PC-9 (cell line): Measurements from ENCODE around the gene FANCI. TPM values are rescaled to one million over a fixed set of nuclear protein-coding genes. Genes with fewer than 3 reads are reported as not detected.

Experiments
- BruUV-seq: library from RNA; stranded (reverse); fragments of 400-500 nt; replicated peaks from 2 replicates; lab custom pipeline; 2021; lab: Mats Ljungman, UMichigan
- CTCF ChIA-PET: fragments of 300-600 bp; sonication (Branson Sonifier 250); formaldehyde crosslinking; loops from one replicate; lab custom pipeline; 2022; ENCODE audit warnings: antibody characterized with exemption; lab: Charles Lee
- POLR2A ChIA-PET: fragments of 300-600 bp; sonication (Branson Sonifier 250); formaldehyde crosslinking; loops from one replicate; lab custom pipeline; 2022; ENCODE audit warnings: antibody characterized with exemption; ENCODE audit not compliant: unreplicated experiment; lab: Charles Lee
- DNase-seq, 2 experiments: peaks; one replicate each; pipeline versions ENCODE4 v3.0.0 to v3.0.0-alpha.2; 2015 to 2022; ENCODE audit warnings: mixed read lengths in 1 of 2
- H2AFZ ChIP-seq: fragments of 200-600 bp; sonication (generic); 2 replicates; pipeline ENCODE4 v1.8.1; 2017; ENCODE audit warnings: antibody characterized with exemption
- H3F3A ChIP-seq: fragments of 200-600 bp; sonication (generic); 2 replicates; pipeline ENCODE4 v1.8.1; 2017; ENCODE audit warnings: antibody characterized with exemption, mild to moderate bottlenecking, low read depth; ENCODE audit not compliant: insufficient read depth
- H3K27ac ChIP-seq: fragments of 200-600 bp; sonication (generic); 2 replicates; pipeline ENCODE4 v1.6.1; 2016; ENCODE audit warnings: mixed run types
- H3K27me3 ChIP-seq: fragments of 200-600 bp; sonication (generic); 2 replicates; pipeline ENCODE4 v1.6.1; 2016; ENCODE audit warnings: low read depth, mixed run types; ENCODE audit not compliant: insufficient read depth
- H3K36me3 ChIP-seq: fragments of 200-600 bp; sonication (generic); 2 replicates; pipeline ENCODE4 v1.6.1; 2016; ENCODE audit warnings: low read depth, mixed run types
- H3K4me1 ChIP-seq: fragments of 200-600 bp; sonication (generic); replicated peaks from 2 replicates; pipeline ENCODE4 v1.6.1; 2016; ENCODE audit warnings: mixed run types; ENCODE audit not compliant: insufficient read depth
- H3K4me2 ChIP-seq: fragments of 200-600 bp; sonication (generic); 2 replicates; pipeline ENCODE4 v1.6.1; 2017; ENCODE audit warnings: mixed run types
- H3K4me3 ChIP-seq: fragments of 200-600 bp; sonication (generic); 2 replicates; pipeline ENCODE4 v1.6.1; 2016; ENCODE audit warnings: mixed run types
- H3K79me2 ChIP-seq: fragments of 200-600 bp; sonication (generic); 2 replicates; pipeline ENCODE4 v1.6.1; 2017; ENCODE audit warnings: low read depth, mixed run types
- H3K9me2 ChIP-seq: fragments of 200-600 bp; sonication (generic); 2 replicates; pipeline ENCODE4 v1.8.1; 2017; ENCODE audit warnings: mild to moderate bottlenecking; ENCODE audit not compliant: insufficient read depth
- H3K9me3 ChIP-seq: fragments of 200-600 bp; sonication (generic); 2 replicates; pipeline ENCODE4 v1.8.1; 2016; ENCODE audit warnings: low read depth; ENCODE audit not compliant: insufficient read depth
- H4K20me1 ChIP-seq: fragments of 200-600 bp; sonication (generic); 2 replicates; pipeline ENCODE4 v1.8.1; 2017; ENCODE audit not compliant: insufficient read depth
- EZH2 ChIP-seq: fragments of 200-600 bp; sonication (generic); IDR thresholded peaks from 2 replicates; pipeline ENCODE4 v1.8.0; 2017; ENCODE audit warnings: antibody characterized with exemption, low read depth
- intact Hi-C: fragments of 100-400 bp; cut with micrococcal nuclease; formaldehyde crosslinking; loops from one replicate; pipeline ENCODE4 v1.10.0; 2022; ENCODE audit not compliant: unreplicated experiment
- total RNA-seq: library from RNA; stranded (reverse); gene quantifications from 2 replicates; pipeline ENCODE4 v1.2.3, GENCODE V29; 2021
- TF ChIP-seq, protein P1 (sequence below): fragments of 200-600 bp; sonication (generic); conservative IDR thresholded peaks from 2 replicates; pipeline ENCODE4 v1.6.1; 2017; ENCODE audit warnings: mixed run types, antibody characterized with exemption, mild to moderate bottlenecking, moderate library complexity

FANCI gene
- total RNA-seq, 1 experiment from 2014 or later = 126 TPM

DNA sequence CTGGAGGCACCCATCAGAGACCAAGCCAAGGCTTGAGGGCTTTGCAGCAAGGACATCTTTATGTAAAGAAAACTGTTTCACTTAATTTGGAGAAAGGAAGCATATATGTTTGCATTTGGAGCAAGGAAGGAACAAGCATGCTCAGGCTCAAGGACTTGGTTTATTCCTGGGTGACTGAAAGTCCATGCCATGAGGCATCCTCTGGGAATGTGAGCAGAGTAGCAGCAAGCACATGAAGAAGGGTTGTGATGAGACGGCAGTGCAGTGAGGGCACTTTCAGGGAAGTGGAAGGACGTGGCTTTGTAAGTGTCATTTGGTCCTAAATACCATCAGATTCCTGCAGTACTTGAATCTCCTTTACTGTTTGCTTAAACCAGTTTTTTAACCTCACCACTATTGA is 64.0 kb downstream of the FANCI start:
- no peak overlapping the region for H3K4me3 ChIP-seq
- H3K4me2 ChIP-seq = no peak overlapping the region
- peaks cover 17% of the 10 kb centered on the region; the same call in 1 of the 2 replicates for H3F3A ChIP-seq
- POLR2A ChIA-PET = no interaction called here
- H3K9me3 ChIP-seq = no peaks in the 10 kb centered on the region
- TF ChIP-seq EZH2 = no peak
- TF ChIP-seq, protein P1, sequence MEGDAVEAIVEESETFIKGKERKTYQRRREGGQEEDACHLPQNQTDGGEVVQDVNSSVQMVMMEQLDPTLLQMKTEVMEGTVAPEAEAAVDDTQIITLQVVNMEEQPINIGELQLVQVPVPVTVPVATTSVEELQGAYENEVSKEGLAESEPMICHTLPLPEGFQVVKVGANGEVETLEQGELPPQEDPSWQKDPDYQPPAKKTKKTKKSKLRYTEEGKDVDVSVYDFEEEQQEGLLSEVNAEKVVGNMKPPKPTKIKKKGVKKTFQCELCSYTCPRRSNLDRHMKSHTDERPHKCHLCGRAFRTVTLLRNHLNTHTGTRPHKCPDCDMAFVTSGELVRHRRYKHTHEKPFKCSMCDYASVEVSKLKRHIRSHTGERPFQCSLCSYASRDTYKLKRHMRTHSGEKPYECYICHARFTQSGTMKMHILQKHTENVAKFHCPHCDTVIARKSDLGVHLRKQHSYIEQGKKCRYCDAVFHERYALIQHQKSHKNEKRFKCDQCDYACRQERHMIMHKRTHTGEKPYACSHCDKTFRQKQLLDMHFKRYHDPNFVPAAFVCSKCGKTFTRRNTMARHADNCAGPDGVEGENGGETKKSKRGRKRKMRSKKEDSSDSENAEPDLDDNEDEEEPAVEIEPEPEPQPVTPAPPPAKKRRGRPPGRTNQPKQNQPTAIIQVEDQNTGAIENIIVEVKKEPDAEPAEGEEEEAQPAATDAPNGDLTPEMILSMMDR = no peak
- H4K20me1 ChIP-seq = no peaks in the 10 kb centered on the region
- H3K9me2 ChIP-seq = no peaks in the 10 kb centered on the region
- DNase-seq = no peak
- no peaks in the 10 kb centered on the region for H3K27me3 ChIP-seq
- H3K79me2 ChIP-seq = no peaks in the 10 kb centered on the region
- CTCF ChIA-PET = no interaction called here
- H3K27ac ChIP-seq = no peak overlapping the region
- BruUV-seq = no TSS peak
- H3K4me1 ChIP-seq = no peaks in the 10 kb centered on the region
- no peak overlapping the region for H2AFZ ChIP-seq
- H3K36me3 ChIP-seq = peaks cover under 1% of the 10 kb centered on the region; the same call in 1 of the 2 replicates
- intact Hi-C loops = no loop called here

- Histone ChIP-seq H4K20me1 (no peaks in the 10 kb centered on the region), H3K79me2 (no peaks in the 10 kb centered on the region), H3K27ac (no peak overlapping the region), H3K9me2 (no peaks in the 10 kb centered on the region), H3K4me2 (no peak overlapping the region), H3K9me3 (no peaks in the 10 kb centered on the region), H3F3A (peaks cover 20% of the 10 kb centered on the region; the same call in 1 of the 2 replicates), H3K27me3 (no peaks in the 10 kb centered on the region), H3K4me3 (no peak overlapping the region), H3K4me1 (no peaks in the 10 kb centered on the region), H3K36me3 (peaks cover 5% of the 10 kb centered on the region; the same call in 1 of the 2 replicates), H2AFZ (no peak overlapping the region)
- ChIA-PET POLR2A (no interaction called here), CTCF (no interaction called here)
- BruUV-seq = no TSS peak
- no peak for DNase-seq
- TF ChIP-seq EZH2 = no peak
- TF ChIP-seq, protein P1 = no peak
- intact Hi-C loops = no loop called here
Observed at GRCh38 chr15:89308236-89308635, 64.5 kb downstream of the FANCI start.

DNA sequence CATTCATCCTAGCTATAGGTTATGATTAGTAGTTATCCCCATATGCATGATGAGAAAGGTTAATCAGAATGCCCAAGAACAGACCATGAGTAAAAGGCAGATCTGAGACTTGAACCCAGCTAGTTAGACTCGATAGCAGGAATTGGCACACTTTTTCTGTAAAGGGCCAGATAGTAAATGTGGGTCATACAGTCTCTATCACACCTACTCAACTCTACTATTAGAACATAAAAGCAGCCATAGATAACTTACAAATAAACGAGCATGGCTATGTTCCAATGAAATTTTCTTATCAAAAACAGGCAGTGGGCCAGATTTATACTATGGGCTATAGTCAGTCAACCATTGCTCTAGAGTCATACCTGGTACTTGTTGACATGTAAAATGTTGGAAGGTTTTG is 66.2 kb downstream of the FANCI start:
- ChIA-PET CTCF (no interaction called here), POLR2A (no interaction called here)
- H2AFZ ChIP-seq = no peak overlapping the region
- H3F3A ChIP-seq = peaks cover 20% of the 10 kb centered on the region; the same call in 1 of the 2 replicates
- H3K4me1 ChIP-seq = no peaks in the 10 kb centered on the region
- H3K27me3 ChIP-seq = no peaks in the 10 kb centered on the region
- no peaks in the 10 kb centered on the region for H3K9me2 ChIP-seq
- H3K4me2 ChIP-seq = no peak overlapping the region
- no peak overlapping the region for H3K4me3 ChIP-seq
- no peak for DNase-seq
- no peak for TF ChIP-seq EZH2
- TF ChIP-seq, protein P1 = no peak
- H3K79me2 ChIP-seq = no peaks in the 10 kb centered on the region
- intact Hi-C loops = no loop called here
- no TSS peak for BruUV-seq
- no peak overlapping the region for H3K27ac ChIP-seq
- no peaks in the 10 kb centered on the region for H3K9me3 ChIP-seq
- H3K36me3 ChIP-seq = peaks cover 9% of the 10 kb centered on the region; the same call in 1 of the 2 replicates
- H4K20me1 ChIP-seq = no peaks in the 10 kb centered on the region
